Spleen (tissue), 11 donors: Measurements from ENCODE around the gene MPP2. TPM values are rescaled to one million over a fixed set of nuclear protein-coding genes. Genes with fewer than 3 reads are reported as not detected.
"Not testable (repeated sequence)": the region's sequence is repeated elsewhere in the genome, so short reads cannot be mapped to it uniquely, and the experiment has no call there.

ENCODE experiments used
- DNase-seq: peaks from one replicate; pipeline ENCODE4 v3.0.0-alpha.2; 2020
- H3K27ac ChIP-seq, 8 donors: fragments of 200-600 bp; sonication (generic) in 7 of 8; 1 replicate in 4 of 8; 2 replicates in 4 of 8; pipeline versions ENCODE4 v1.5.0 to v1.8.0; 2016 to 2021; ENCODE audit warnings: inconsistent platforms in 4 of 8, mild to moderate bottlenecking in 4 of 8, moderate library complexity in 1 of 8
- H3K27me3 ChIP-seq, 7 donors: fragments of 200-600 bp; sonication (generic) in 6 of 7; replicated peaks in 1 of 7; 1 replicate in 4 of 7; 2 replicates in 3 of 7; pipeline versions ENCODE4 v1.5.0 to v1.8.0; 2016 to 2021; ENCODE audit warnings: inconsistent platforms in 3 of 7, mild to moderate bottlenecking in 1 of 7
- H3K36me3 ChIP-seq, 6 donors: fragments of 200-600 bp; sonication (generic) in 5 of 6; 1 replicate in 4 of 6; 2 replicates in 2 of 6; pipeline versions ENCODE4 v1.5.0 to v1.8.0; 2016 to 2021; ENCODE audit warnings: inconsistent platforms in 2 of 6
- H3K4me1 ChIP-seq, 6 donors: fragments of 200-600 bp; sonication (generic) in 5 of 6; 1 replicate in 3 of 6; 2 replicates in 3 of 6; pipeline versions ENCODE4 v1.5.0 to v1.8.0; 2016 to 2021; ENCODE audit warnings: inconsistent platforms in 3 of 6
- H3K4me3 ChIP-seq, 8 donors: fragments of 200-600 bp; sonication (generic) in 7 of 8; 1 replicate in 4 of 8; 2 replicates in 4 of 8; pipeline versions ENCODE4 v1.5.0 to v1.8.0; 2016 to 2021; ENCODE audit warnings: inconsistent platforms in 4 of 8, mild to moderate bottlenecking in 4 of 8, moderate library complexity in 2 of 8
- H3K9me3 ChIP-seq, 8 donors: fragments of 200-600 bp; sonication (generic) in 7 of 8; 1 replicate in 4 of 8; 2 replicates in 4 of 8; pipeline versions ENCODE4 v1.5.0 to v1.8.0; 2016 to 2021; ENCODE audit warnings: inconsistent platforms in 4 of 8
- CTCF ChIP-seq, 11 experiments: fragments of 200-600 bp in 7 of 11; fragments of 450-650 bp in 4 of 11; sonication (generic) in 4 of 11; IDR thresholded peaks in 8 of 11; conservative IDR thresholded peaks in 3 of 11; 1 replicate in 7 of 11; 2 replicates in 4 of 11; pipeline versions ENCODE4 v1.4.0 to v1.8.0; 2016 to 2021; ENCODE audit warnings: antibody characterized with exemption in 11 of 11, inconsistent platforms in 4 of 11, mild to moderate bottlenecking in 1 of 11
- POLR2A ChIP-seq, 3 donors: fragments of 450-650 bp; IDR thresholded peaks; one replicate each; pipeline ENCODE4 v1.5.1; 2017; ENCODE audit warnings: antibody characterized with exemption in 3 of 3, mild to moderate bottlenecking in 1 of 3
- POLR2AphosphoS5 ChIP-seq, 3 donors: sonication (generic); formaldehyde crosslinking; IDR thresholded peaks; one replicate each; pipeline ENCODE4 v1.5.1; 2017; ENCODE audit warnings: antibody characterized with exemption in 3 of 3
- WGBS, 5 donors: extraction: QIAGEN DNeasy Blood & Tissue Kit in 3 of 5; methylation state at CpG; one replicate each; pipeline versions ENCODE4 v1.1.5 to v1.1.7; 2013 to 2018; 5-methylcytosine and 5-hydroxymethylcytosine counted together
- intact Hi-C: fragments of 100-400 bp; cut with DNase I; formaldehyde crosslinking; loops from one replicate; pipeline ENCODE4 v1.15.0; 2023; ENCODE audit warnings: low total_unique reads
- polyA plus RNA-seq, 3 donors: library from polyadenylated mRNA; stranded (reverse); fragments of 200-250 nt; gene quantifications; one replicate each; pipeline ENCODE4 v1.2.1, GENCODE V29; 2013
- total RNA-seq, 7 donors: library from RNA; depleted of rRNA in 3 of 7; stranded (reverse); fragments of >200 nt in 3 of 7; fragmentation: NEBNext Ultra II Directional in 4 of 7; extraction: Animal tissue kit (Norgen Biotek cat#: 25700) in 4 of 7; gene quantifications; one replicate each; pipeline versions ENCODE4 v1.1.0 to v1.2.1, GENCODE V29; 2016 to 2021
- donor health status: healthy with polysubstance abuse.
- donor health status: DM: no; HTN: no; CAD: no; lungs with moderate emphysema.
- donor health status: DM: no; HTN: no; CAD: no.
- donor health status: Bipolar disorder and iron deficiency.
- donor health status: healthy.
- donor health status: DM: no; HTN: no; CAD: no.
- donor health status: DM: yes; HTN: yes; CAD: no.

The MPP2 gene
- total and polyA plus RNA-seq, 10 donors: 0.13 to 2.4 (median 0.92) TPM

- 81 to 94% (median 84%) methylated on average over 3 to 5 of the region's 5 CpGs for WGBS, 5 donors
- Histone ChIP-seq H3K4me3 (no peak overlapping the region), H3K36me3 (no peaks in the 10 kb centered on the region), H3K27ac (no peak overlapping the region), H3K4me1 (peaks cover 0 to 39% (median 30%) of the 10 kb centered on the region in 6 donors), H3K27me3 (peaks cover 0 to 31% (median 0%) of the 10 kb centered on the region in 7 donors), H3K9me3 (no peaks in the 10 kb centered on the region)
- TF ChIP-seq POLR2A (IDR thresholded peaks at IDR 0.05): no peak
- no peak for TF ChIP-seq POLR2AphosphoS5 (IDR thresholded peaks at IDR 0.05)
- no peak for TF ChIP-seq CTCF (IDR thresholded peaks at IDR 0.05 in 8 of 11, conservative IDR thresholded peaks at IDR 0.05 in 3 of 11)
- intact Hi-C loops: loop anchor here (10.0 kb wide), 1 partner anchor 149 kb away; no protein-coding TSS in a partner anchor
- no peak for DNase-seq
Measured at GRCh38 chr17:43844241-43844640, 63.1 kb downstream of the MPP2 start.

GRCh38 chr17:43842975-43843325 lies 64.4 kb downstream of the MPP2 start:
- intact Hi-C loops: loop anchor here (10.0 kb wide), 1 partner anchor 148 kb away; no protein-coding TSS in a partner anchor
- Histone ChIP-seq H3K27me3 (peaks cover 0 to 21% (median 0%) of the 10 kb centered on the region in 7 donors), H3K36me3 (no peaks in the 10 kb centered on the region), H3K27ac (no peak overlapping the region), H3K4me3 (no peak overlapping the region), H3K4me1 (peaks cover 0 to 39% (median 31%) of the 10 kb centered on the region in 6 donors), H3K9me3 (no peaks in the 10 kb centered on the region)
- DNase-seq: no peak
- no peak for TF ChIP-seq CTCF (IDR thresholded peaks at IDR 0.05 in 8 of 11, conservative IDR thresholded peaks at IDR 0.05 in 3 of 11)
- no peak for TF ChIP-seq POLR2AphosphoS5 (IDR thresholded peaks at IDR 0.05)
- TF ChIP-seq POLR2A (IDR thresholded peaks at IDR 0.05): no peak
- 63 to 67% (median 66%) methylated on average over 7 of the region's 7 CpGs for WGBS, 5 donors

- H3K36me3 ChIP-seq, H3K4me3 ChIP-seq, DNase-seq, H3K27ac ChIP-seq, H3K9me3 ChIP-seq: not testable (repeated sequence)
- intact Hi-C loops: loop anchor here (10.0 kb wide), 1 partner anchor 148 kb away; no protein-coding TSS in a partner anchor
- WGBS, 5 donors: 78 to 86% (median 81%) methylated on average over 33 to 54 of the region's 54 CpGs
- Histone ChIP-seq H3K4me1 (peaks cover 0 to 39% (median 31%) of the 10 kb centered on the region in 6 donors), H3K27me3 (peaks cover 0 to 20% (median 0%) of the 10 kb centered on the region in 7 donors)
Measured at GRCh38 chr17:43842091-43842974, 65.0 kb downstream of the MPP2 start.

- Histone ChIP-seq H3K27me3 (peaks cover 0 to 18% (median 0%) of the 10 kb centered on the region in 7 donors), H3K36me3 (no peaks in the 10 kb centered on the region), H3K4me3 (no peak overlapping the region), H3K4me1 (peaks cover 0 to 29% (median 27%) of the 10 kb centered on the region in 6 donors), H3K27ac (no peak overlapping the region), H3K9me3 (no peaks in the 10 kb centered on the region)
- no peak for DNase-seq
- WGBS, 5 donors: 71 to 81% (median 80%) methylated on average over 4 of the region's 4 CpGs
- TF ChIP-seq POLR2A (IDR thresholded peaks at IDR 0.05) (no peak), CTCF (IDR thresholded peaks at IDR 0.05 in 8 of 11, conservative IDR thresholded peaks at IDR 0.05 in 3 of 11) (no peak), POLR2AphosphoS5 (IDR thresholded peaks at IDR 0.05) (no peak)
- intact Hi-C loops: loop anchor here (10.0 kb wide), 1 partner anchor 146 kb away; no protein-coding TSS in a partner anchor
Measured at GRCh38 chr17:43841282-43841681, 66.1 kb downstream of the MPP2 start.
